Body of pancreas (tissue), 4 donors: ENCODE results near the gene TFPI2. TPM values are rescaled to one million over a fixed set of nuclear protein-coding genes. Genes with fewer than 3 reads are reported as not detected.

ENCODE experiments used
- ATAC-seq: fragments of 150-250 bp; one replicate; pipeline ENCODE4 v1.9.1; 2016
- DNase-seq, 4 donors: peaks; one replicate each; pipeline ENCODE4 v3.0.0-alpha.2; 2019
- H3K27ac ChIP-seq, 4 donors: fragments of 200-600 bp; sonication (generic); 1 replicate in 3 of 4; 2 replicates in 1 of 4; pipeline versions ENCODE4 v1.5.1 to v1.6.1; 2016 to 2019; ENCODE audit warnings: mild to moderate bottlenecking in 1 of 4, mixed read lengths in 1 of 4, moderate library complexity in 1 of 4
- H3K27me3 ChIP-seq, 2 donors: fragments of 200-600 bp; sonication (generic); one replicate each; pipeline ENCODE4 v1.6.0; 2016; ENCODE audit warnings: mild to moderate bottlenecking in 1 of 2
- H3K36me3 ChIP-seq, 2 donors: fragments of 200-600 bp; sonication (generic); replicated peaks in 1 of 2; 2 replicates each; pipeline ENCODE4 v1.5.1; 2016; ENCODE audit warnings: low read depth in 2 of 2; ENCODE audit not compliant: insufficient read depth in 1 of 2
- H3K4me1 ChIP-seq: fragments of 200-600 bp; sonication (generic); one replicate; pipeline ENCODE4 v1.6.0; 2016
- H3K4me3 ChIP-seq, 2 donors: fragments of 200-600 bp; sonication (generic); 1 replicate in 1 of 2; 2 replicates in 1 of 2; pipeline ENCODE4 v1.5.1; 2016 to 2019
- H3K9me3 ChIP-seq, 3 donors: fragments of 200-600 bp; sonication (generic); 1 replicate in 2 of 3; 2 replicates in 1 of 3; pipeline ENCODE4 v1.5.1; 2016
- CTCF ChIP-seq, 7 experiments: fragments of 450-650 bp in 4 of 7; fragments of 200-600 bp in 3 of 7; sonication (generic) in 3 of 7; IDR thresholded peaks; one replicate each; pipeline ENCODE4 v1.5.1; 2016 to 2019; ENCODE audit warnings: antibody characterized with exemption in 7 of 7
- POLR2A ChIP-seq, 3 donors: fragments of 450-650 bp; IDR thresholded peaks; one replicate each; pipeline ENCODE4 v1.6.1; 2016; ENCODE audit warnings: antibody characterized with exemption in 3 of 3, mild to moderate bottlenecking in 2 of 3
- WGBS, 2 donors: methylation state at CpG; one replicate each; pipeline ENCODE4 v1.1.5; 2017; 5-methylcytosine and 5-hydroxymethylcytosine counted together
- intact Hi-C: fragments of 100-400 bp; cut with DNase I; formaldehyde crosslinking; loops from one replicate; pipeline ENCODE4 v1.15.1; 2023
- total RNA-seq, 2 donors: library from RNA; depleted of rRNA; stranded (reverse); fragments of >200 nt; gene quantifications; one replicate each; pipeline ENCODE4 v1.1.0, GENCODE V29; 2016

Gene TFPI2
- total RNA-seq, 2 donors from 2014 or later = 3.3 to 10.9 TPM

GRCh38 chr7:93894966-93895640 lies 4.5 kb upstream of the TFPI2 start:
- Histone ChIP-seq H3K9me3 (no peaks in the 10 kb centered on the region), H3K27me3 (no peaks in the 10 kb centered on the region), H3K4me1 (peaks cover 55% of the 10 kb centered on the region), H3K4me3 (no peak overlapping the region), H3K27ac (peak overlapping the region in 1 of 4 donors; percentile 22), H3K36me3 (no peaks in the 10 kb centered on the region)
- WGBS, 2 donors = 41 to 44% methylated on average over 3 of the region's 3 CpGs
- intact Hi-C loops = no loop called here
- DNase-seq (no peak), ATAC-seq (no peak)
- TF ChIP-seq CTCF (IDR thresholded peaks at IDR 0.05) (no peak), POLR2A (IDR thresholded peaks at IDR 0.05) (no peak)

DNA sequence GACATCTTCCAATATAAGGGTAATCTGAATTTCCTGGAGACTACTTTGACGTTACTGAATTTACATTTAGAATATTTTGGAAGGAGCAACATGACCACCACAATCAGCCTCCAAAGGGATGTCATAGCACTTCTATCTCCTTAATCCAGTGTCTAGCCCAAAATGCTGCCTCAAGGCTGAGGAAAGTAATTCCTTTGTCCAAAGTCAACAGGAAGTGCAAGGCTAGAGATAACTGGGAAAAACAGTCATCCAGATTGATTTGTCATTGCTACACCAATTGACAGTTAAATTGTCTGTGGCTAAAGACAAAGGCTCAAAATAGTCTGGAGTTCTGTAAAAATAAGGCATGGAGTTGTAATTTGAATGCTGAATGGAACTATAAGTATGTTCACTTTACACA lies 3.9 kb upstream of the TFPI2 start:
- no peak overlapping the region for H3K4me3 ChIP-seq
- no peaks in the 10 kb centered on the region for H3K9me3 ChIP-seq
- ATAC-seq (no peak), DNase-seq (no peak)
- H3K27ac ChIP-seq = no peak overlapping the region
- no peak for TF ChIP-seq CTCF (IDR thresholded peaks at IDR 0.05)
- TF ChIP-seq POLR2A (IDR thresholded peaks at IDR 0.05) = no peak
- WGBS, 2 donors = 85 to 87% methylated on average over 1 of the region's 1 CpG
- H3K4me1 ChIP-seq = peaks cover 59% of the 10 kb centered on the region
- H3K27me3 ChIP-seq = no peaks in the 10 kb centered on the region
- no peaks in the 10 kb centered on the region for H3K36me3 ChIP-seq
- intact Hi-C loops = no loop called here

DNA sequence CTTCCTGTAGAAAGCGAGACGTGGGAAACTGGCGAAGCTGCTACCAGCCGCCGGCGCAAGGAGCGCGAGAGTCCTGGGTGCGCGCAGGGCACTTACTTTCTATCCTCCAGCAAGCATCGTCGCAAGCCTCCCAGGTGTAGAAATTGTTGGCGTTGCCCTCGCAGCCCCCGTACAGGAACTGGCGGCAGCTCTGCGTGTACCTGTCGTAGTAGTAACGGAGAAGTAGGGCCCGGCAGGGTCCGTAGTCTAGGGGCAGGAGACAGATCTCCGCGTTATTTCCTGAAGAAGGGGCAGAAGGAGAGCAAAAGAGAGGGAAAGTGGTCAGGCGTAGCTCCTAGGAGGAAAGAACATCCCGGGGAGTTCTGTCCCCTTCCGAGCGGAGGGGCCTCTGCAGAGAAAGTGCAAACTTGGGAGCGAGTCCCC lies 501 bp downstream of the TFPI2 start:
- Histone ChIP-seq H3K27ac (peak overlapping the region in 3 of 4 donors; percentile 72 to 85 (median 79)), H3K4me3 (peak overlapping the region; percentile 22 to 34), H3K27me3 (no peaks in the 10 kb centered on the region), H3K4me1 (peaks cover 26% of the 10 kb centered on the region), H3K36me3 (no peaks in the 10 kb centered on the region), H3K9me3 (no peaks in the 10 kb centered on the region)
- peak; percentile 65 for ATAC-seq
- intact Hi-C loops = no loop called here
- TF ChIP-seq POLR2A (IDR thresholded peaks at IDR 0.05) = no peak
- TF ChIP-seq CTCF (IDR thresholded peaks at IDR 0.05) = peak in 2 of 7 experiments; percentile 9 to 10
- peak; percentile 36 to 50 (median 39) for DNase-seq
- 0% methylated on average over 22 to 28 of the region's 28 CpGs for WGBS, 2 donors

- DNase-seq = no peak
- Histone ChIP-seq H3K9me3 (no peaks in the 10 kb centered on the region), H3K27ac (no peak overlapping the region), H3K4me3 (no peak overlapping the region), H3K27me3 (no peaks in the 10 kb centered on the region), H3K36me3 (no peaks in the 10 kb centered on the region), H3K4me1 (peaks cover 18% of the 10 kb centered on the region)
- no peak for ATAC-seq
- 80 to 87% methylated on average over 3 of the region's 3 CpGs for WGBS, 2 donors
- TF ChIP-seq POLR2A (IDR thresholded peaks at IDR 0.05) = no peak
- no peak for TF ChIP-seq CTCF (IDR thresholded peaks at IDR 0.05)
- intact Hi-C loops = no loop called here
Observed at GRCh38 chr7:93889261-93889660, 1.3 kb downstream of the TFPI2 start.

GRCh38 chr7:93884541-93884940 lies 6.0 kb downstream of the TFPI2 start:
- WGBS, 2 donors = 71% methylated on average over 1 of the region's 1 CpG
- no peak for ATAC-seq
- TF ChIP-seq POLR2A (IDR thresholded peaks at IDR 0.05) (no peak), CTCF (IDR thresholded peaks at IDR 0.05) (no peak)
- no peaks in the 10 kb centered on the region for H3K36me3 ChIP-seq
- intact Hi-C loops = no loop called here
- H3K4me3 ChIP-seq = no peak overlapping the region
- H3K27ac ChIP-seq = no peak overlapping the region
- no peaks in the 10 kb centered on the region for H3K27me3 ChIP-seq
- no peak for DNase-seq
- no peaks in the 10 kb centered on the region for H3K4me1 ChIP-seq
- H3K9me3 ChIP-seq = no peaks in the 10 kb centered on the region
